Measurements from ENCODE around the gene CHST11.

CHST11 gene

DNA sequence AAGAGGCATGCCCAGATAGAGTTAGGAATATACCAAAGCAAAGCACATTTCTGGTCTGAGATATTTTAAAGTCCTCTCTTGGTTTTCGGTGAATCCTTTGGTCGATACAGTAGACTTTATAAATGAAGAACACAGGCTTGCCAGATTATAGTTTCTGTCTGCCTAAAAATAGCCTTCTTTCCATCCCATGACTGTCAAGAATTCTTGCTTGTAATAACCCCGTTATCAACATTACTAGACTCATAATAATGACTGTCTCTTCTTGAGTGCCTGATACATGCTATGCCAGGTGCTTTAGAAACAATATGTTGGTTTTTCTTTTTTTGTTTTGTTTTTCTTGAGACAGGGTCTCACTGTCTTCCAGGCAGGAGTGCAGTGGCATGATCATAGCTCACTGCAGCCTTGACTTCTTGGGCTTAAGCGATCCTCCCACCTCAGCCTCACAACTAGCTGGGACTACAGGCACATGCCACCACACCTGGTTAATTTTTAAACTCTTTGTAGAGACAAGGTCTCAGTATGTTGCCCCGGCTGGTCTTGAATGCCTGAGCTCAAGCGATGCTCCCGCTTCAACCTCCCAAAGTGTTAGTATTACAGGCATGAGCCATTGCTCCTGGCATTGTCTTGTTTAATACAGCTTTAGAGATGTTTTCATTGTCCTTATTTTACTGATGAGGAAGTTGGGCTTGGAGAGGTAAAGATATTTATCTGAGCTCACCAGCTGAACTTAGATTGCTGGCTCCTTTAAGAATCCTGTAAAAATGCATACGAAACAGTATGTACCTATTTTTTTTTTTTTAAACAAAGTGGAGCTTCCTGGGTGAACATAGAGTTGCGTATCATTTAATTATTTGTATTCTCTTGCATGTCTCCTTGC is 30.4 kb downstream of the CHST11 start:
- no peak for TF ChIP-seq POLR2A (IDR thresholded peaks at IDR 0.05; ENCODE audit: low read depth, low read length)
- DNase-seq (ENCODE audit: insufficient read length, low spot score) (no peak), FAIRE-seq (no peak)

DNA sequence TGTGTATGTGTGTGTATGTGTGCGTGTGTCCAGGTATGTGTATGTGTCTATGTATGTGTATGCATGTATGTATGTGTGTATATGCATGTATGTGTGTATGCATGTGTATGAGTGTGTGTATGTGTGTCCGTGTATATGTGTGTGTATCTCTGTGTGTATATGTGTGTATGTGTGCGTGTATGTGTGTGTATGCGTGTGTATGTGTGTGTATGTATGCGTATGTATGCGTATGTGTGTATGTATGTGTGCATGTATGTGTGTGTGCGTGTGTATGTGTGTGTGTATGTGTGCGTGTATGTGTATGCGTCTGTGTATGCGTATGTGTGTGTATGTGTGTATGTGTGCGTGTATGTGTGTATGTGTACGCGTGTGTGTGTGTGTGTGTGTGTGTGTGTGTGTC is 31.6 kb downstream of the CHST11 start:
- no peak for TF ChIP-seq POLR2A (IDR thresholded peaks at IDR 0.05; ENCODE audit: low read depth, low read length)
- FAIRE-seq, result no peak
- DNase-seq (ENCODE audit: insufficient read length, low spot score), result no peak

DNA sequence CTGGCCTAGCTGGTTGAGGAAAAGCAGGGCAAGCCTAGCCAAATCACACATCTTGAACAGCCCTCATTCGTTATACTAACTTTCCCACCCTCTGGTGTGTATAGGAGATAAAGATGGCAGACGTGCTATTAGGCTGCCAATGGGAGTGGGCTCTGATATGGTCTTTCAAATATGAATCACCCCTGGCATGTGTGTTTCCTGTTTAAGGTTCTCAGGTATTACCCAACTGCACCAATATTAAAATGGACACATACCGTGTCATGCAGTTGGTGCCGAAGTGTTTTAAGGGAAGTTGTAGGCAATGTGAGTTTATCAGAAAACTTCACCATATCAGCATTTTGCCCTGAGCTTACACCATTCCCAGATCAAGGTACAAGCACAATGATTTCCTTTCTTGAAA is 33.4 kb downstream of the CHST11 start:
- no peak for DNase-seq (ENCODE audit: insufficient read length, low spot score)
- FAIRE-seq, result no peak
- TF ChIP-seq POLR2A (IDR thresholded peaks at IDR 0.05; ENCODE audit: low read depth, low read length), result no peak

DNA sequence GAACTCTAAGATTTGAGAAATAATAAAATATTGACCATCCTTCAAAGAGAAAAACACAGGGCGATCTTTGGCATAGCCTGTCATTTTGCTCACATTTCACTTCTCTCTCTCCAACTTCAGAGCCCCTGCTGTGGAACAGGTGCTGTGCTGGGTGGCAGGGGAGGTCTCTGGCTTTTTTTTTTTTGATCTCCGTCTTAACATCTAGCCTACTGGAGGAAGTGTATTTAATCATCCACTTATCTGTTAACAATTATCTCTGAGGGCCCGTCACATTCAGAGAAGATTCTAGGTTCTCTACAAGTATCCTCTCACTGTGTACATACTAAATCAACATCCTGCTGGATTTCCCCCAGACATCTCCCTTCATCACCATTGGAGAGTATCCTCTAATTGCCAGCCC is 34.1 kb downstream of the CHST11 start:
- FAIRE-seq (no peak), DNase-seq (ENCODE audit: insufficient read length, low spot score) (no peak)
- no peak for TF ChIP-seq POLR2A (IDR thresholded peaks at IDR 0.05; ENCODE audit: low read depth, low read length)

DNA sequence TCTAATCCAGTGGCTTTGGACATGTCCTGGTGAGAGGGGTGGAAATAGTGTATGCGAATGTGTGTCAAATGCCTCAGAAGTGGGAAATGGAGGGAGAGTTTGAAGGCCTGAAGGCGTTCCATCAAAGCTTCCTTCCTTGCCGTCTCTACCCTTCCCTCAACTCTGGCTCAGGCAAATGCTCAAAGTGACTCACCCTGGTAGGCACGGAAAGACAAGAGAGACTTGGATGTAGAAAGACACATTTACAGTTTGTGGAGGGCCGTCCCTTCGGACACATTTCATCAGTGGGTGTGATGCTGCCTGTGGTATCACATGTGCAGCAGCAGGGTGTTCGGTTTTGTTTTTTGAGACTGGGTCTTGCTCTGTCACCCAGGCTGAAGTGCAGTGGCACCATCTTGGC is 36.7 kb downstream of the CHST11 start:
- DNase-seq (ENCODE audit: insufficient read length, low spot score) (no peak), FAIRE-seq (no peak)
- no peak for TF ChIP-seq POLR2A (IDR thresholded peaks at IDR 0.05; ENCODE audit: low read depth, low read length)

DNA sequence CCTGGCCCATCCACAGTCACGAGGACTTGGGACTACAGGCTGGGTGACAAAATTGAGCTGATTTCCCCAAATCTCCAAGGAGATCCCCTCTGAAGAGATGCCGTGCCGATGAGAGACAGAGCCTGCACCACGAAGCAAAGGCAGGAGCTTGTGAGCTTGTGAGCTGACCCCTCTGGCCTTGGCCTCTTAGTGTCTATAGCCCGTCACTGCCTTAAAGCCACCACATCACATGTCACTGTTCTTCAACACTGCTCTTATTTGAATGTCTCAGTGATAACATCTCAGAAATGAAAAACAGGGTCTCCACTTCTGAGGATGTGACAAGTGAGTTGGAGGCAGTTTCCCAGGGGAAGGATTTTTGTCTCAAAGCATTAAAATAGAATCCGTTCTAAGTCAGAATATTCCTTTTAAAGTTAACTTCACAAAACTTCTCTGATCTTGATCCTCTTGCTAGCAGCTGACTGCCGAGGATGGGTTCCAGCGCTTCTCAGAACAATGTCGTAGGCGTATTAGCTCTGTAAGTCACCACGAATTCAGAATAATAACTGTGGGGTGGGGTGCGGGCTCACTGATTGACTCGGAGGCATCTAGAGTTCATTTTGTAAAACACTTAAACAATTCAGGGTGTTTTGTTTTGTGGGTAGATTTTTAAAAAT is 37.5 kb downstream of the CHST11 start:
- TF ChIP-seq POLR2A (IDR thresholded peaks at IDR 0.05; ENCODE audit: low read depth, low read length), result no peak
- FAIRE-seq, result no peak
- no peak for DNase-seq (ENCODE audit: insufficient read length, low spot score)

DNA sequence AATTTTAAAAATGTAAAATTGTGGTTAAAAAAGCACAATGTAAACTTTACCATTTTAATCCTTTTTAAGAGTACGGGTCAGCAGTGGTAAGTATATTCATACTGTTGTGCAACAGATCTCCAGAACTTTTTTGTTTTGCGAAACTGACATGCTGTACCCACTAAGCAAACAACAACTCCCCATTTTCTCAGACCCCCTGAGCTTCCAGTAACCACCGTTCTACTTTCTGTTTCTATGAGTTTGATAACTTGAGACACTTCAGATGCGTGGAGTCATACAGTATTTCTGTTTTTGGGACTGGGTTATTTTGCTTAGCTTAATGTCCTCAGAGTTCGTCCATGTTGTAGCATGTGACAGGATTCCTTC is 38.0 kb downstream of the CHST11 start:
- TF ChIP-seq POLR2A (IDR thresholded peaks at IDR 0.05; ENCODE audit: low read depth, low read length), result no peak
- FAIRE-seq, result no peak
- DNase-seq (ENCODE audit: insufficient read length, low spot score), result no peak

DNA sequence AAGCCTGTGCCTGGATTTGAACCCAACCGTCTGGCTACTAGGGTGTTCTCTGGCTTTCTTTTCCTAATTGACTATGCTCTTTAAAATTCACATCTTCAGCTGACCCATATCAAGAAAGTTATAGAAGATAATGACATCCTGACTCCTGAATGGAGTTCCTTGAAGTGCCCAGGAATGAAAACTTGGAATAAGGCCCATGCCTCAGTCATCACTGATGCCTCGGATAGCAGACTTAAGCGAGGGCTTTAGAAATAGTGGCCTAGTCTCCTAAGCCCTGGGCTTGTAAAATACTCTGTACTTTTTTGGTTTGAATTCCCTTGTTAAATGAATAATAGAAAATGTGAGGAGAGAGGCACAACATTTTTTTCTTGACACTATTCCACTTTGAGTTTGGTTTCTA is 39.0 kb downstream of the CHST11 start:
- FAIRE-seq, result no peak
- TF ChIP-seq POLR2A (IDR thresholded peaks at IDR 0.05; ENCODE audit: low read depth, low read length), result no peak

DNA sequence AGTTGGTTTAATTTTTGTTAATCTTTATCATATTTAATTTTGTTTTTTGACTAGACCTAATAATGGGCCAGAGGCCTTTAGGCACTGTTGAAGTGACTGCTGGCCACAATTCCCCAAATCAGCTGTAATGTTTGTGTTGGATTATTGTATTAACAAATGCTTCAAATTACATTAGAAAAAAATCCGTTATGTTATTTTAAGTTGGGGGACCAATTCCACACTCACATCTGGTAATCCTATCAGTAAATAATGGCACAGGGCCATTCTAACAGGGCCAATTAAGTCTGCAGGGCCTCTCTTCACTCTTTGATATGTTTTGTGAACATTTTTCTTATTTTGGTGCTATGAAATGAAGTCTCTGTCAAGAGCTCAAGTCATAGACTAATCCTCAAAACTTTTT is 39.6 kb downstream of the CHST11 start:
- DNase-seq (ENCODE audit: insufficient read length, low spot score) (no peak), FAIRE-seq (no peak)
- no peak for TF ChIP-seq POLR2A (IDR thresholded peaks at IDR 0.05; ENCODE audit: low read depth, low read length)

More for the DNA sequence above, 39.0 kb downstream of the CHST11 start:
- no peak for DNase-seq (ENCODE audit: insufficient read length, low spot score)

DNA sequence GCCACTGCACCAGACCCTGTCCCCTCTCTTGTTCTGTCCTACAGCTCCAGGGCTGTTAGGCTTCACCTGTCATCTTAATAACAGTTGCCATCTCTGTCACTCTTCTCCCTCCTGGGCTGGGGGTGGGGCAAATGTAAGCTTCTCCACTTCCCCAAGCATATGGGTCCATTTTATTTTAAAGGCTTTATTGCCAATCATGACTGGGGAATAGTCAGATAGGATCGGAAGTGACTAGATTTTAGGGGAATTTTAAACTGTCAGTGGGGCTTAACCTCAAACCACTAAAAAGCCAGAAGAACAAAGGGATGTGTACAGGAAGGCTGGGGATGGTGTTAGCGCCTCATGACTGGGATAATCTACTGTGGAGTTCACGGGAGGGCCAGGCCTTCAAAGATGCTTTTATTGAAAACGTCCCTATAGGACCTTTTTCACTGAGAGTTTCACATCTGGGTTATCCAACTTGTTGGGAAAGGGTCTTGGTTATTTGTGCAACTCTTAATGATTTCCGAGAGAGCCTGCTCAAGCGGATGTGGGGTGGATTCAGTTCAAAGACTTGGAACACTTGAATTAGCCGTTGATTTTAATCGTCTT is 41.6 kb downstream of the CHST11 start:
- FAIRE-seq, result no peak
- no peak for DNase-seq (ENCODE audit: insufficient read length, low spot score)

DNA sequence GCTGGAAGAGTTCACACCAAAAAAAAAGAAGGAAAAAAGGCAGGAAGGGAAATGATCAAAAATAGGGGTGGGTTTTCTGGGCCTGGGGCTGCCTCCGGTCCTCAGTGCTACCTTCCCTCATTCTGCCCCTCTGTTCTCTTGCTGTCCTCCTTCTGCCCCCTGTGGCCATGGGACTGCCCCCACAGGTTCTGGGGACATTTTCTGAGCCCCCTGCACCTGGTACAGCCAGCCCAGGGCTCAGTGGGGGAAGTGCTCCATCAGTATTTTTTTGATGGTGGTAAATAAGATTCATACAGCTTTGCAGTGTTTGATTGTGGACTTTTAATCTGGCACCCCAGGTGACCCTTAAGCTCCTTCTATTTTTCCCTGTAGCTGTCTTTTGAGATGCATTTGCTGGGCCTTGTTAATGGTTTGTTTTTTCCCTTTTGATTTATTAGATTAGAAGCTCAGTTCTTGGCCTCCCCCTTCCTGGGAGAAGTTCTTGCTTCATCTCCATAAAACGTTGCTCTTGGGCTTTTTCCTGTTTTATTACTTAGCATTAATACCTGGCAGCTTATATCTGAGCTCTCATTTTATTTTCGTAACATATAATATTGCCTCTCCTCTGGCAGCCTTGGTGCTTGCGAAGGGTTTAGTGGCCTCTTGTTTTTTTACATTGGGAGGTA is 43.1 kb downstream of the CHST11 start:
- no peak for TF ChIP-seq POLR2A (IDR thresholded peaks at IDR 0.05; ENCODE audit: low read depth, low read length)
- FAIRE-seq (no peak), DNase-seq (ENCODE audit: insufficient read length, low spot score) (no peak)

More for the DNA sequence above, 41.6 kb downstream of the CHST11 start:
- TF ChIP-seq POLR2A (IDR thresholded peaks at IDR 0.05; ENCODE audit: low read depth, low read length), result no peak

DNA sequence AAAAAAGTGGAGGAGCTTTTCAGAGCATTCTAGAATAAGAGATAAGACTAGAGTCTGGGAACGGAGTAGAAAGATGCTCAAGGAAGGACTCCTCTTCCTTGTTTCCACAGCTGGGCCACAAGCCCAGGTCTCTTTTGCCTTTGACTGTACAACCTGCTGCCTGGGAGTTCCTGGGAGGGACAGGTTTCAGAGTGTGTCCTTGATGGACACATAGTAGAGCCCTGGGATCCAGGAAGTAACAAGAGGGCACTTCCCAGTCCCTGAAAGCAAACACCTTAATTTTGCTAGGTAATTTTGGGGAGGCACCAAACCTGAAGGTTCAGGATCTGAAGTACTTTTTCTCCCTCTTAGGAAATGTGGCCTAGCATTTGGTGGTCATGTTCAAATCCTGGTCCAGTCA is 44.4 kb downstream of the CHST11 start:
- FAIRE-seq (no peak), DNase-seq (ENCODE audit: insufficient read length, low spot score) (no peak)
- no peak for TF ChIP-seq POLR2A (IDR thresholded peaks at IDR 0.05; ENCODE audit: low read depth, low read length)

DNA sequence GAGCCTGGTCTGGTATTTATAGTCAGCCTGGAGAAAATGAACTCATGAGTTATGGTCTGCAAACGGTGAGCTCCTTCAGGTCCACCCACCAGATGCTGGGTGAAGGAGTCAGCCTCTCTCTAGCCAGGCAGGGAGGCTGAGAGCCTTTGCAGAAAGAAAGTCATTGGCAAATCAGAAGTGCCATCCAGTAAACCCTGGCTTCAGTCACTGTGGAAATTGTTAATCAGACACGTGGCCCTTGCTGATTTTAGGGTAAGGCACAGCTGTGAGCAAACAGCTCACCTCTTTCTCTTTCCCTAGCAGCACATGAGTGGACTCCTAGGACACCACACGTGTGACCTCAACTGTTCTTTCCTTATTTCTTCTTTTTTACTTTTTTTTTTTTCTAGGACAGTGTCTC is 44.9 kb downstream of the CHST11 start:
- DNase-seq (ENCODE audit: insufficient read length, low spot score) (no peak), FAIRE-seq (no peak)
- no peak for TF ChIP-seq POLR2A (IDR thresholded peaks at IDR 0.05; ENCODE audit: low read depth, low read length)

DNA sequence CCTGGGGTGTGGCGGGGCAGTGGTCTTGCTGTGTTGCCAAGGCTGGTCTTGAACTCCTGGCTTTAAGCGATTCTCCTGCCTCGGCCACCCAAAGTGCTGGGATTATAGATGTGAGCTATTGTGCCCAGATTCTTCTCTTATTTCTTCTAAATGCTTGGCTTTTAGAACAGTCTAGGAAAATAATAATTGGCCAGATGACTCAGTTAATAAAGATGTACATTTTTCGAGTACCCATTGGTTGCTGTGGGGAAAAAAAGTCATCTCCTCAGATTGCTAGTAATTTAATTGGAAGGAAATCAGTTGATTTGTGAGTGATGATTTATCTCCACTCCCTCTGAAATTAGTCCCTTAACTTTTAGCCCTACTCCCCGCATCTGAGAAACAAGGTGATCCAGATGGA is 45.5 kb downstream of the CHST11 start:
- FAIRE-seq (no peak), DNase-seq (ENCODE audit: insufficient read length, low spot score) (no peak)
- TF ChIP-seq POLR2A (IDR thresholded peaks at IDR 0.05; ENCODE audit: low read depth, low read length), result no peak
